Fibroblast of pulmonary artery (primary cell): ENCODE data around the gene ISM1.

Source experiments
- DNase-seq: peaks from one replicate; pipeline ENCODE4 v3.0.0-alpha.2; 2010; ENCODE audit warnings: low read depth
- H3K4me3 ChIP-seq: replicated peaks from 2 replicates; pipeline ENCODE4 v1.5.1; 2011; ENCODE audit warnings: low read depth, mild to moderate bottlenecking, control low read depth, low read length, moderate library complexity
- CTCF ChIP-seq: IDR thresholded peaks from 2 replicates; pipeline ENCODE4 v1.5.1; 2011; ENCODE audit warnings: mild to moderate bottlenecking, control low read depth, low read length, inconsistent platforms; ENCODE audit errors: missing control alignments

The ISM1 gene

GRCh38 chr20:13305284-13305683, 84.2 kb downstream of the ISM1 start:
- no peak for TF ChIP-seq CTCF
- no peak overlapping the region for H3K4me3 ChIP-seq
- no peak for DNase-seq

- no peak for DNase-seq
- H3K4me3 ChIP-seq = no peak overlapping the region
- TF ChIP-seq CTCF = no peak
Measured at GRCh38 chr20:13307562-13308163, 86.6 kb downstream of the ISM1 start.

- DNase-seq = no peak
- no peak for TF ChIP-seq CTCF
- no peak overlapping the region for H3K4me3 ChIP-seq
Measured at GRCh38 chr20:13312300-13312699, 91.2 kb downstream of the ISM1 start.

- DNase-seq = no peak
- no peak for TF ChIP-seq CTCF
- H3K4me3 ChIP-seq = no peak overlapping the region
Measured at GRCh38 chr20:13313201-13313600, 92.1 kb downstream of the ISM1 start.

- no peak overlapping the region for H3K4me3 ChIP-seq
- no peak for TF ChIP-seq CTCF
- DNase-seq = no peak
Measured at GRCh38 chr20:13317439-13317838, 96.4 kb downstream of the ISM1 start.

GRCh38 chr20:13318871-13319521, 97.9 kb downstream of the ISM1 start:
- DNase-seq = no peak
- no peak for TF ChIP-seq CTCF
- no peak overlapping the region for H3K4me3 ChIP-seq

GRCh38 chr20:13320702-13321101, 99.6 kb downstream of the ISM1 start:
- no peak for DNase-seq
- no peak overlapping the region for H3K4me3 ChIP-seq
- TF ChIP-seq CTCF = no peak
